HG03442 (cell line): ENCODE data around the gene ARMC6.
"Not testable (repeated sequence)": the region's sequence is repeated elsewhere in the genome, so short reads cannot be mapped to it uniquely, and the experiment has no call there.

Experiments
- ATAC-seq: cut with Tn5 transposase; IDR thresholded peaks from one replicate; pipeline ENCODE4 v1.9.1; 2021; ENCODE audit warnings: mild to moderate bottlenecking, moderate library complexity; ENCODE audit not compliant: unreplicated experiment

ARMC6 gene

DNA sequence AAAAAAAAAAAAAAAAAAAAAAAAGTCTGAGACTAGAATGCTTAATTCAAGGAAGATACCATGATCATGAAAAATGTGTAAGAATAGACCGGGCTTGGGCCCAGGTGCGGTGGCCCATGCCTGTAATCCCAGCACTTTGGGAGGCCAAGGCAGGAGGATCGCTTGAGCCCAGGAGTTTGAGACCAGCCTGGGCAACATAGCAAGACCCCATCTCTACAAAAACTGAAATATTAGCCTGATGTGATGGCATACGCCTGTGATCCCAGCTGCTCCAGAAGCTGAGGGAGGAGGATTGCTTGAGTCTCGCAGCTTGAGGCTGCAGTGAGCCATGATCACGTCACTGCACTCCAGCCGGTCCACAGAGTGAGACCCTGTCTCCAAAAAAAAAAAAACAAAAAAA is 73.5 kb downstream of the ARMC6 start:
- not testable (repeated sequence) for ATAC-seq

DNA sequence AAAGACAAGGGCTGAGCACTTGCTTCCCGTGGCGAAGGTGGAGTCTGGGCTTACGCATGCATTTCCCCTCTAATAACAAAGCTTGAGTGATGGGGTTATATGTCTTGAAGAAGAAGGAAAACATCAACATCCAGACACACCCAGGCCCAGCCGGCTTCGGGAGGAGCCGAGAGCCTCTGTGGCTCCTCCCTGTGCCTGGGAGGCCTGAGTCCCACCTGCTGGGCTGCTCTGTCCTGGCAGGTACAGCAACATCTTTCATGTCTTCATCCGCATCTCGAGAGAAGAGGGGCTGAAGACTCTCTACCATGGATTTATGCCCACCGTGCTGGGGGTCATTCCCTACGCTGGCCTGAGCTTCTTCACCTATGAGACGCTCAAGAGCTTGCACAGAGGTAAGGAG is 74.3 kb downstream of the ARMC6 start:
- ATAC-seq = no peak
